ENCODE measurements around the gene UGT3A2. TPM values are rescaled to one million over a fixed set of nuclear protein-coding genes. Genes with fewer than 3 reads are reported as not detected.
"Not testable (repeated sequence)": the region's sequence is repeated elsewhere in the genome, so short reads cannot be mapped to it uniquely, and the experiment has no call there.

The UGT3A2 gene
- total RNA-seq, 2 donors from 2014 or later: not detected

GRCh38 chr5:36035696-36036095 lies 31.0 kb downstream of the UGT3A2 start:
- no peak for DNase-seq
- TF ChIP-seq, protein P1, sequence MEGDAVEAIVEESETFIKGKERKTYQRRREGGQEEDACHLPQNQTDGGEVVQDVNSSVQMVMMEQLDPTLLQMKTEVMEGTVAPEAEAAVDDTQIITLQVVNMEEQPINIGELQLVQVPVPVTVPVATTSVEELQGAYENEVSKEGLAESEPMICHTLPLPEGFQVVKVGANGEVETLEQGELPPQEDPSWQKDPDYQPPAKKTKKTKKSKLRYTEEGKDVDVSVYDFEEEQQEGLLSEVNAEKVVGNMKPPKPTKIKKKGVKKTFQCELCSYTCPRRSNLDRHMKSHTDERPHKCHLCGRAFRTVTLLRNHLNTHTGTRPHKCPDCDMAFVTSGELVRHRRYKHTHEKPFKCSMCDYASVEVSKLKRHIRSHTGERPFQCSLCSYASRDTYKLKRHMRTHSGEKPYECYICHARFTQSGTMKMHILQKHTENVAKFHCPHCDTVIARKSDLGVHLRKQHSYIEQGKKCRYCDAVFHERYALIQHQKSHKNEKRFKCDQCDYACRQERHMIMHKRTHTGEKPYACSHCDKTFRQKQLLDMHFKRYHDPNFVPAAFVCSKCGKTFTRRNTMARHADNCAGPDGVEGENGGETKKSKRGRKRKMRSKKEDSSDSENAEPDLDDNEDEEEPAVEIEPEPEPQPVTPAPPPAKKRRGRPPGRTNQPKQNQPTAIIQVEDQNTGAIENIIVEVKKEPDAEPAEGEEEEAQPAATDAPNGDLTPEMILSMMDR (IDR thresholded peaks at IDR 0.05): no peak
- Histone ChIP-seq H3K36me3 (no peaks in the 10 kb centered on the region), H3K4me3 (no peak overlapping the region), H3K27me3 (no peaks in the 10 kb centered on the region), H3K27ac (no peak overlapping the region), H3K9me3 (no peaks in the 10 kb centered on the region), H3K4me1 (no peaks in the 10 kb centered on the region), H3K9ac (ENCODE audit: low read depth in 2 of 2, low read length in 2 of 2) (no peak overlapping the region)
- intact Hi-C loops (cut with DNase I): no loop called here

- H3K9ac ChIP-seq (ENCODE audit: low read depth in 2 of 2, low read length in 2 of 2); H3K27me3 ChIP-seq; DNase-seq; H3K4me3 ChIP-seq; intact Hi-C loops (cut with DNase I); H3K36me3 ChIP-seq; H3K27ac ChIP-seq; H3K9me3 ChIP-seq; H3K4me1 ChIP-seq: not testable (repeated sequence)
Observed at GRCh38 chr5:36034536-36035134, 32.0 kb downstream of the UGT3A2 start.

- Histone ChIP-seq H3K9me3 (no peaks in the 10 kb centered on the region), H3K36me3 (no peaks in the 10 kb centered on the region), H3K4me3 (no peak overlapping the region), H3K4me1 (no peaks in the 10 kb centered on the region), H3K9ac (ENCODE audit: low read depth in 2 of 2, low read length in 2 of 2) (no peak overlapping the region), H3K27me3 (no peaks in the 10 kb centered on the region), H3K27ac (no peak overlapping the region)
- intact Hi-C loops (cut with DNase I): no loop called here
- TF ChIP-seq, protein P1 (IDR thresholded peaks at IDR 0.05): no peak
- DNase-seq: no peak
Observed at GRCh38 chr5:36033486-36033885, 33.2 kb downstream of the UGT3A2 start.

GRCh38 chr5:36033047-36033446 lies 33.6 kb downstream of the UGT3A2 start:
- H3K36me3 ChIP-seq: no peaks in the 10 kb centered on the region
- no peak overlapping the region for H3K9ac ChIP-seq (ENCODE audit: low read depth in 2 of 2, low read length in 2 of 2)
- no peak overlapping the region for H3K4me3 ChIP-seq
- no peaks in the 10 kb centered on the region for H3K27me3 ChIP-seq
- no peaks in the 10 kb centered on the region for H3K9me3 ChIP-seq
- H3K27ac ChIP-seq: no peak overlapping the region
- no peak for DNase-seq
- TF ChIP-seq, protein P1 (IDR thresholded peaks at IDR 0.05): no peak
- no peaks in the 10 kb centered on the region for H3K4me1 ChIP-seq
- intact Hi-C loops (cut with DNase I): no loop called here

DNA sequence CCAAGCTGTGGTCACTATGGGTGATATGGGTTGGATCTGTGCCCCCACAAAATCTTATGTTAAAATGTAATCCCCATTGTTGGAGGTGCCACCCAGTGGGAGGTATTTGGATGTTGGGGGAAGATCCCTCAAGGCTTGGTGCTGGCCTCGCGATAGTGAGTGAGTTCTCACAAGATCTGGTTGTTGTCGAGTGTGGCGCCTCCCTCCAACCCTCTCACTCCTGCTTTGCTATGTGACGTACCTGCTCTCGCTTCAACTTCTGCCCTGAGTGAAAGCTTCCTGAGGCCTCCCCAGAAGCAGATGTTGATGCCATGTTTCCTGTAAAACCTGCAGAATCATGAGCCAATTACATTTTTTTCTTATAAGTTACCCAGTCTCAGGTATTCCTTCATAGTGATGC lies 35.5 kb downstream of the UGT3A2 start:
- H3K27ac ChIP-seq: no peak overlapping the region
- no peak for DNase-seq
- H3K27me3 ChIP-seq: no peaks in the 10 kb centered on the region
- H3K36me3 ChIP-seq: no peaks in the 10 kb centered on the region
- H3K9ac ChIP-seq (ENCODE audit: low read depth in 2 of 2, low read length in 2 of 2): no peak overlapping the region
- no peaks in the 10 kb centered on the region for H3K9me3 ChIP-seq
- intact Hi-C loops (cut with DNase I): no loop called here
- no peaks in the 10 kb centered on the region for H3K4me1 ChIP-seq
- H3K4me3 ChIP-seq: no peak overlapping the region
- TF ChIP-seq, protein P1 (IDR thresholded peaks at IDR 0.05): no peak

DNA sequence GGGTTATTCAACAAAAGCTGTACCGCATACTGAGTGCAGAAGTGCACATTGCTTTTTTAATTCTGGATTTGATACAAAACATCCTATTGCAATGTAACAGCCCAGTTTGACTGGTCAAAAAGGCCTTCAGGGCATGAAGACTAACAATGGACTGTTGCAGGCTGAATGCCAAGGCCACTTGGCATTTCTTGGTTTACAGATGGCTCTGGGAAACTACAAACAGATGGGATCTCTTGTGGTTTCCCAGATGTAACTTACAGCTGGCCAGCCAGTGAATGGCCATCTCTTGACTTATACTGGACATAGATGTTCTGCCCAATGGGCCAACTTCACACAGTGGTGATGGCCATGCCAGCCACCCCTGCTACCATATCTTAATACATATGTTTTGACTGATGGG lies 36.8 kb downstream of the UGT3A2 start:
- intact Hi-C loops (cut with DNase I): no loop called here

More for the DNA sequence above, 36.8 kb downstream of the UGT3A2 start:
- H3K9me3 ChIP-seq: no peaks in the 10 kb centered on the region
- no peak for DNase-seq
- TF ChIP-seq, protein P1 (IDR thresholded peaks at IDR 0.05): no peak
- H3K27me3 ChIP-seq: no peaks in the 10 kb centered on the region
- no peaks in the 10 kb centered on the region for H3K4me1 ChIP-seq
- no peaks in the 10 kb centered on the region for H3K36me3 ChIP-seq
- no peak overlapping the region for H3K4me3 ChIP-seq
- no peak overlapping the region for H3K9ac ChIP-seq (ENCODE audit: low read depth in 2 of 2, low read length in 2 of 2)
- H3K27ac ChIP-seq: no peak overlapping the region

Measured in colonic mucosa (tissue), 4 donors.